HG03439 (cell line): ENCODE results near the gene RUNX2.
"Not testable (repeated sequence)": the region's sequence is repeated elsewhere in the genome, so short reads cannot be mapped to it uniquely, and the experiment has no call there.

Experiments
- ATAC-seq: cut with Tn5 transposase; IDR thresholded peaks from one replicate; pipeline ENCODE4 v1.9.1; 2021; ENCODE audit warnings: mild to moderate bottlenecking, moderate library complexity; ENCODE audit not compliant: unreplicated experiment

RUNX2 gene

DNA sequence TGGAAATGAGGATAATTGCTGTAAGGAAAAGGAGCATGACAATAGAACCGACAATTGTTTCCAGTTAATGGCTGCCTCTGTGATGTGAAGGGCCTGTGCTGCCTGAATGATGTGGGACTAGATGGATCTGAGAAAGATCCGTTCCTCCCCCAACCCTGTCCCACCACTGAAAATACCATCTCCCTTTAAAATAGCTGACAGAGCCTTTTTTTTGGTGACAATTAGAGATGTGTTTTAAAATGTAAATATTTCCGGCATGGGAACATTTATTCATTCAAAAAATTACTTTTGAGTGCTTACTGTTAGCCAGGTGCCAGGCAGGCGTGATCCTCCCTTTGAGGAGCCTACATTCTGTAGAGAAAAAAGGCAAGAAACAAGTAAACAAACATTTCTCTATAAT is 122.0 kb downstream of the RUNX2 start:
- ATAC-seq: no peak

DNA sequence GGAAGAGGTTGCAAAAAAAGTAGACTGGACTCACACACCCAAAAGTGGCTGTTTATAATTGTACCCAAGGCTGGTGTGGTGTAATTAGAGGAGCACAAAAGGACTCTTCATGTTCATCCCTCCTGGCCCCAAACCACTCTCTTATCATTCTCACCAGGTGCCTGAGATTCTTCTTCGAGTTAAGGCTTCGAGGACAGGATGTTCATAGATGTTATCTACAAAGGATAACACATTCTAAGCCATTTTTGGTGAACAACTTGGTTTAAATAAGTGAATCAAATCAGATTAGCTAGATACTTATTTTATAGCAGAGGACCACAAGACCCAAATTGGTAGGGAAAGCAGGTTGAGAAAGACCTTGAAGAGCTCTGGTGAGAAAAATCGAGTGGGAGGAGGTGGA is 122.7 kb downstream of the RUNX2 start:
- no peak for ATAC-seq

DNA sequence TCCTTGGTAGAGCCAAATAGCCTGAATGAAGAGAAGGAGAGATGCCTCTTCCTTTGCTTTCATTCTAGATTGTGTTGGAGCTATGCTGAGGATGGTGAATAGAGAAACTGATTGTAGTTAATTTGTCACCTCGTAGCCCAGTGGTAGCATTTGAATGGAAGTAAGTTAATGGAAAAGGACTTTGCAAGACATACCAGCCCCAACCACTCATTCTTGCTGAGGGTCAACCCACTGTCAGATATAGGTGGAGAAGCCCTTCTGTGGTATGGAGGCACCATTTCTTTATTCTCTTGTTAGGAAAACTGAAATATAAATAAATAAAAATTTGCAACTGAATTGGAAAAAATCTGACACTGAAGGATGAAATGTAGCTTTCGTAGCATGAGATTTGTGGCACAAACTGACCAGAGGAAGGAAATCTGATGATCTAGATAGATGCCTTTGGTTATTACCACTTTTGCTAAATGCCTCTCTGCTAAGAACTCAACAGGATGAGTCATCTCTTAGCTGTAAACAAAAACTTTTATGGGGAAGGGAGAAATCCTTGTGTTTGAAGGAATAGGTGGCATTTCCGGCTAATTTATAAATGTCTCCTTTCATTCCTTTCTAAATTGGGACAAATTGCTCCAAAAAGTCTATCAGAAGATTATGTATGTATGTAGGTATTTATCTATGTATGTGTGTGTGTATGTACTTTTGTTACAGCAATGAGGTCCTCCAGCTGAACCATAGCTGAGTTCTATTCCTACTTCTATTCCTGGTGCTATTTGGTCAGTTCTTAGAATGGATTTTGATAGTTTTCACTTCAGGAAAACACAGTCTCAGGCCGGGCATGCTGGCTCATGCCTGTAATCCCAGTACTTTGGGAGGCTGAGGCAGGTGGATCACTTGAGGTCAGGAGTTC is 126.1 kb downstream of the RUNX2 start:
- no peak for ATAC-seq

DNA sequence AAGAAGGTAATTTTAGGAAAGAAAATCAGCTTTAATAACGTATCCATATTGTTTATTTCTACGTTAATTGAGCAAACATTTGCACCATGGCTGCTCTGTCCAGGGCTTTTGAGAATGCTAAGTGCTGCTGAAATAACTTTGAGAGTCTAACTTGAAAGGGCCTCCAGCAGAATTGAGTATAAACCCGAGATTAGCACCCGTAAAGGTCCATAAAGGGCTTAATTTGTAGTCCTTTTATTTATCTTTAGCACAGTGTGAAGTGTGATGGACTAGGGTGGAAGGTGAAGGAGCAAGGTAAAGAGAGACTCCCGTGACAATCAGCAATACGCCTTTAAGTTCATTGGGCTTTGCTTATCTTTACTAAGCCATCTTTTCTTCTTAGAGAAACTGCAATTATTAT is 127.3 kb downstream of the RUNX2 start:
- ATAC-seq: no peak

DNA sequence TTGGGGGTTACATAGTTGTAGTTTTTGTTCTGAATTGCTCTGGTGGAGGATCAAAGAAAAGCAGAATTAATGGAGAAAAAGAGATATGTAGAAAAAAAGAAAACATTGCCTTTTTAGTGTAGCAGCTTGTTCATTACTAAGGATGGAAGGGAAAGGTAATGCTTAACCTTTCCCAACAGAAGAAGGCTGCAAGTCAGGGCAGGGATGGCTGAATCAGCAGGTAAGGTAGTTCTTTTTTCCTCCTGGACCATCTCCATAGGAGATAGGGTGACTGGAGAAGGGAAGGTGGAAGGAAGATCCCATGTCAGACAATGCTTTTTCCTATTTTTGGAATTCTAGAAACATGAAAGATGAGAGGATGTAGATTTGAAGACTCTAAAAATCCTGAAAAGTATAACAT is 129.0 kb downstream of the RUNX2 start:
- no peak for ATAC-seq

DNA sequence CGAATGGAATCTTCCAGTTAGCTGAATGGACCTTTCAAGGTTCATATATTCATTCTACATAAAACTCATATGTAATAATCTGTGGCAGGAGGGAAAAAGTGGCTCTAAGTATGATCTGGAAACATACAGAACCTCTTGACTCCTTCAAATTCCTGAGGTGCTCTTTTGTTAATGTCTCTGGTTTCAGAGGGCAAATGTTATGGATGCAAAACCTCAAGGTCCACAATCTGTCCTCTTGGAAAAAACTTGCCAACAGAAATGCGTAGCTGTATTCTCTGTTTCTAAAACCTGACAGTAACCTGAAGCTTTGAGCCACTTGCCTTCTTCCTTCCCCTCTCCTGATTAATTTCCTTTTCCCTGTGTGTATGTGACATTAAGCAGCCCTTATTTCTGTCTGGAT is 130.5 kb downstream of the RUNX2 start:
- ATAC-seq: no peak

DNA sequence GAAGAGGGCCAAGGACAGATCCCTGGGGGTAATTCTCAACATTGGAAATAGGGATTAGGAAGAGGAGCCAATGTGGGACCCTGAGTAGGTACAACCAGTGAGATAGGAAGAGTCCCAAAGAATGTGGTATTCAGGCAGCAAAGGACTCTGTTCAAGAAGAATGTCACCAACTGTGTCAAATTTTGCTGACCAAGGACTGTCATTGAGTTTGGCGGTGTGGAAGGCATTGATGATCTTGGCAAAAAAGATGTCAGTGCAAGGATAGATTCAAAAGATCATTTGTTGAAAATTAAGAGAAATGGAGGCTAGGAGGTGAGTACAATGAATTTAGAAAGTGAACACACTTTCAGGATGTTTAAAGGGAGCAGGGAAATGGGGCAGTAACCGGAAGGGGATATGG is 132.0 kb downstream of the RUNX2 start:
- ATAC-seq: no peak

DNA sequence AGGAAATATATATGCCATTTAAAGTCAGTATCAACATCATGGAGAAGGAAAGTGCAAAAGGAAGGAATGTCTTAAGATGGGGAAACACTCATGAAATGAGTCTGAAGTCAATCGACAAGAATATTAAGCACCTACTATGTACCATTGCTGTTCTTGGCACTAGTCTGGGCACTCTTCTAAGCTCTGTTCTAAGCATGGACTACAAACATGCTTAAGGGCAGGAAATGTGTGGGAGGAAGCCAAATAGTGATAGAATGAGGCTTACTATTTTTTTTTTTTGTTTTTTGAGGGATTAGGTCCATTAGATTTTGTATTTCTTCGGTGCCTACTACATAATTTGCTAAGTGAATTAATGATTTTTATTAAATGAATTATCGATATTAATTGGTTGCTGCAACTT is 133.4 kb downstream of the RUNX2 start:
- ATAC-seq: no peak

DNA sequence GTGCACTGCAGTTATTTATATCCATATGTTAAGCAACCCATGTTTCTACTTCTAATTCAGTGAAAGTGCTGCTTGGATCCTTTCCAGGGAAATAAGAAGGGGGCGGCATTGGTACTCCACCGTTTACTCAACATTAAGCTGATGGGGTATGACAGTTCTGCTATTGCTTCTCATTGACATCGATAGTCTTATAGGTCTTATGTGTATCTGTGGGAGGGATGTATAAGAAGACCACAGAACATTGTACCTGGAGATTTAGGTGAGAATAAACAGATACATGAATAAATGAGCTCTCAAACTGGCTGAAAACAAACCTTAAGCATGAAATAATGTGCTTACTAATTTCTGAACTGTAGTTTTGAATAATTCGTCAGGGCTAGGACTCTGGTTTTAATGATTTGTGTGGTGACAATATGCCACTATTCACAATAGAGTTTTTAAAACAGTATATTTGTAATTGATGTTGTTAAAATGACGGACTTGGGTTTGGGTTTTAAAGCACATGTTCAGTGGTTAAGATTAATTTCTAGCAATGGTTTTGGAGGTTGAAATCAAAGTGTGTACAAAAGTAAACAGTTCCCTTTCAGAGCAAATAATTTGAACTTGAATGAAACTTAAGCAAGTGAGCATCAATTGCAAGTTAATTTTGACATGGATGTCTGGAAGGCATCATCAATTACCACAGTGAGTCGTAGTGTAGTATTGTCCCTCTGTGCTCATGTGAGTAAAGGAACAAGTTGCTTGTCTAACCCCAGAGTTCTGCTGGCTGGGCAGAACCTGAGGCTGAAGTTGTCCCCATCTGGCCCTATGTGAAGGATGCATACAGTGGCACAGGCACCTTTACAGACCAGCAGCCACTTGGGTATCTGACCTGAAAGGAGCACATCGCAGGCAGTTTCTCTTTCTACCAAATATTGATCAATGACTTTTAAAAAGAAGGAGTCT is 134.3 kb downstream of the RUNX2 start:
- ATAC-seq: no peak

DNA sequence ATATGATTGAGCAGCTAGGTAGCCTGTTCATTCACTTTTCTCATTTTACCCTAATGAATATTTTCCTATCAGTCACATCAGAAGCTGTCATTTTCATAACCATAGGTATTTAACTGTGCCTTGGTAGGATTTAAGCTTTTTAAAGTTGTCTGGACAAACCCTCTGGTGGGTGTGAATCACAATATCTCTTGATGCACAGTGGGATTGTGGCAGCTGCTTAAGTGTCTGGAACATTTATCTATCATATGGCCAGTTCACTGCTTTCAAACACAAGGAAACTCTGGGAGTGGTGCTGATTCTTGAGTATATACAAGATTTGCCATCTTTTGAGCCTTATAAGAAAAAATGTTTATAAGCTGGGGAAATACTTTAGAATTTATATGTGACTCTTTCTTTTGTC is 136.6 kb downstream of the RUNX2 start:
- no peak for ATAC-seq

DNA sequence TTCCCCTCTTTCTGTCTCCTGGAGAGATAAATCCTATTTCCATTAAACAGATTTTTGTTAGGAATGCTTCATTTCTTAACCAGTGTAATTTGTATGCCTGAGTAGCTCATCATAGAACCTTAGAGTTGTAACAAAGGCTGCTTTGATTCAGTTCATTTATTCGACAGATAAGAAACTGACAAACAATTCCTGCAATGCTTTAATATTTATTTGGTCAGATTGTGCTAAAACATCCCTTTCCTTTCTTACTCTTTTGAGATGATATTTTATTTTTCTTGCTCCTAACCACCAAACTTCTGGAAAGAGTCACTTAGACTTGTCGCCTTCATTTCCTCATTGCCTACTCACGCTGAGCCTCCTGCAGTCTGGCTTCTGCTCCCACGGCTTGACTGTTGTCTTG is 138.6 kb downstream of the RUNX2 start:
- no peak for ATAC-seq

DNA sequence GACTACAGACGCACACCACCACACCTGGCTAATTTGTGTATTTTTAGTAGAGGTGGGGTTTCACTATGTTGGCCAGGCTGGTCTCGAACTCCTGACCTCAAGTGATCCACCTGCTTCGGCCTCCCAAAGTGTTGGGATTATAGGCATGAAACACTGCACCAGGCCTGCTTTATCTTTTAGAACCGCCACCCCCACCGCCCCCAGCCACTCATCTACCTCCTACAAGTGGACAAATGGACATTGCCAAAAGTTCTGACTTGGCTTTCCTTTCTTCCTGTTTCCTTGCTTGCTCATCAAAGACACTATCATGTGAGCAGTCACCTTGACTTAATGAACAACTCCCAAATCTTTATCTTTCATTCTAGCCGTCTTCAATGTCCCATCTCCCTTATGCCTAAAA is 139.3 kb downstream of the RUNX2 start:
- not testable (repeated sequence) for ATAC-seq

DNA sequence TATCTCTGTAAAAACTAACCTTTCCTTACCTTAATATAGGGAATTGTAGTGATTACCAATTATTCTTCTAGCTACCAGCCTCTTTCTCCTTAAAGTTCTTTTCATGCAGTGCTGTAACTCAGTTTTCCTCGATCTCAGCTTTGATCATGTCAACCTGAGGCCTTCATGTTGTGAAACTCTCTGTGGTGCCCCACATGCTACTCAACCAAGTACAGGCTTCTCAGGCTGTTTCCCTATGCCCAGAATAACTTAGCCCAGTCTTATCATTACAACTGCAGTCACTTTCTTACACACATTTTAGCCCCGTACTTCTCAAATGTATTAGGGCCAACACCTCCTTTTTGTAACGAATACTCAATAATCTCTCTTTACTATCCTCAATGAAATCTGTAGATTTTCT is 139.7 kb downstream of the RUNX2 start:
- no peak for ATAC-seq

DNA sequence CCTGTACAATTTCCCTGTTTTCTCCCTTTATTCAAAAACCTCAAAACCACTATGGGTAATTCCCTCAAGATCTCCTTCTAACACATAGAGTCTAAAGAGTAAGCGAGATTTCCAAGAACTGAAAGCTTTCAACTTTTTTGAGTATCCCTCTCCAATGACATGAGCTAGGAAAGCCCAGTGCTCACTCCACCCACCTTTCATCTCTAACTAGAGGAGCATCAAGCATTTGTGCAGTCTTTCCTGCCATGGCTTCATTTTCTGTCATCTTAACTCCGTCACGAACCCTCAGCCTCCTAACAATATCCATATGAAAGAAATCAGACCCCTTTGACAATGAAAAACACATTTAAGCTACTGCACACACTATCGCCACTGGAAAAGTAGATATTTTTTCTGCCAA is 141.5 kb downstream of the RUNX2 start:
- no peak for ATAC-seq

DNA sequence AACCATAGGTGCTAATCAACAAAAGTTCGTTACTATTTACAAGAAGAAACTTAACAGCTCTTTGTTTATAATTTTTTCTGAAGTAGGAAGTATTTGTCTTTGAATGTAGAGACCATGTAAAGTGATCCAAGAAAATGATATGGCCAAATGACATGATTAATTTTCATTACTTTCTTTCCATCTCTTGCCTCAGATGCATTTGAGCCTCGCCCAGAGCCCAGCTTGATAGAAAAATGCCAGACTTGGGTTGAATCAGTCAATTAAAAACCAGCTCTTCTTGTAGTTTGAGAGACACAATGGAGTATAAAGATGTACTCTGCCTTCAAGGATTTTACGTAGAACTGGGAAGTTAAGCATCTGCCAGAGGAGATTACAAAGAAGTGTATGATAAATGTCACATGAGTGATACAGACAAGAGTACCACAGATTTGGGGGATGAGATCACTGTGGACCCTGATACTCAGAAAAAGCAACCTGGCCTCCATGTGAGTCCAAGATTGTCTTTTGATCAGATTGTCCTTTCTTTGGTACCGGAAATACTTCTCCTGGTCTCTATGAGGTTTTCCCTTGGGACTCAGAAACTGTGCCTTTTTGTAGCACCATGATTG is 142.1 kb downstream of the RUNX2 start:
- no peak for ATAC-seq

DNA sequence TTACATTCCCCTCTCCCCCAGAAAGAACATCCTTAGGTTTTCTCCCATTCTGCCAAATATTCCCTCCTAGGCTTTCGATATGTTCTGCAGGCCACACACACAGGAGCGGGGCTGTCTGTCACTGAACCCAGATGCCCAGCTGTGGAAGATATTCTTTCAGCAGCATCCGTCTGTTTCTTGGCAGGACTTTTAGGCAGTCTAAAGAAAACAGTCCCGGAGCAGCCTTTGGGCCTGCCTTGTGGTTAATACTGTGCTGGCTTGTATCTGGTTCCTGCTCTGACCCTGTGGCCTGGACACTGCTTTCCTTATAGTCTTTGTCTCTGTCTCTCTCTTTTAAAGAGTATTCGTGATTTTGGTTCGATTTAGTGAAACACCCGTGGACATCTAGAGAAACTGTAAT is 144.3 kb downstream of the RUNX2 start:
- ATAC-seq: no peak

DNA sequence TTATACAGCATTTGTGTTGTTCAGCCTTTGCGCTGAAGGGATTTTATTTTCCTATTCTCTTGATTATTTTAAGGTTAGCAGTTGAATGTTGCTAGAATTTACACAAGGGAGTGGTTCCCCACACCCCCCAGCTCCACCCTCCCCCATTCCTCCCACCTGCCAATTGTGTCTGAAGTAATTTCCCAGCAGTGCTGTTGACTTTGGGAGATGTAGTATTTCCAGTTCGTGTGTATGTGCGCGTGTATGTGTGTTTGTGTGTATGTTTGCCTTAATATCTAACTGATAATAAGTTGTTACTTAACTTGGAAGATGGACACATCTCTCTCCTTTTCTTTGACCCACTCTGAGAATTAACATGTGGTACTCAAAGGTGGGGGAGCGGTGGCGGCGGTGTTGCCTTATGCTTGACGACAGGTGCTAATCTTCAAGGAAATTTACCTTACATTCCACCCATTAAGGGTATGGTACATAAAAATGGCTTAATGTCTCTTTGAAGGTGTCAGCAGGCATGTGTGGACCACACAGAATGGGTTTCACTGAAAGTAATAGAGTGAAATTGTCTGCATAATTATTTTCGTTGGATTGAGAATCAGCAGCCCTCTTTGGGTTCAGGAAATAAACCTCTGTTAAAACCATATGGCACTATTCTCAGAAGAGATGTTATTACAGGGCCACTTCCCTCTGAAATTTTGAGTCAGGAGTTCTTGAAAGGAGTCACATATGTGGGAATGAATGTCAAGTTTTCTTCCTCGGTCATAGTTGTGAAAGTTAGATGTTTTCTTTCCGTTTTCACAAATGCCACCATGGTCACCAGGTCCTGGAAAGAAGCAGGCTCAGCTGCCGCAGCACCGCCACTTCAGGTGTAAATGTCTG is 145.2 kb downstream of the RUNX2 start:
- ATAC-seq: no peak

DNA sequence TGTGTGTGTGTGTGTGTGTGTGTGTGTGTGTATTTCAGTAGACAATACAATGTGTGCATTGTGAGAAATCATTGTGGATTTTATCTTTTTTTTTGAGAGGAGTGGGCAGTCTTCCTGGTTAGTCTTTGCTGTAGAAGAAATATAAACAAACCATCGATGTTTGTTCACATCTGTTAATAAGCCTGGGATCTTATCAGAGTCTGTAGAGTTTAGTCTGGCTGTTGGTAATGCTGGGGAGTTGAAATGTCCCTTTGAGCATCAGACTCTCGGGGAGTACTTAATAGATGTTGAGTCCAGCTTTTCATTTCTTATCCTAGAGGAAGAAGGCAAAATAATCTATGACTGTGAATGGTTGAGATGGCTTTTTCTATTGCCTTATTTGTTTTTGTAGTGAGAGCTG is 146.2 kb downstream of the RUNX2 start:
- no peak for ATAC-seq

DNA sequence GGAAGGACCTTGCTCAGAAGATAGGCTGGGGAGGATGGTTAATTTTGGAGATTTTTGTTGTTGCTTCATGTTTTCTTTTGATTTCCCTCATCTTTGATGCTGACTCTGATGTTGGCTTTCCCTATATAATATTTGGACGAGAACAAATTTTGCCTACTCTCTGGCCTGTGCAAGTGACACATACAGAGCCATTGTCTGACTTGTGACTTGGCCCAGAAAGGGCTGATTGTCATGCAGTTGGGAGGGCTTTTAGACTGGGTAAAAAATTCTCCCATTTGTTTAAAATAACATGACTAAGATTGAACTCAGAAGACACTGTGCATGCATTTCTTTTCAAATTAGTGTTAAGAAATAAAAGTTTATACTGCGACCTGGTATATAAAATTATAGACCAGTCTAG is 148.2 kb downstream of the RUNX2 start:
- ATAC-seq: no peak

DNA sequence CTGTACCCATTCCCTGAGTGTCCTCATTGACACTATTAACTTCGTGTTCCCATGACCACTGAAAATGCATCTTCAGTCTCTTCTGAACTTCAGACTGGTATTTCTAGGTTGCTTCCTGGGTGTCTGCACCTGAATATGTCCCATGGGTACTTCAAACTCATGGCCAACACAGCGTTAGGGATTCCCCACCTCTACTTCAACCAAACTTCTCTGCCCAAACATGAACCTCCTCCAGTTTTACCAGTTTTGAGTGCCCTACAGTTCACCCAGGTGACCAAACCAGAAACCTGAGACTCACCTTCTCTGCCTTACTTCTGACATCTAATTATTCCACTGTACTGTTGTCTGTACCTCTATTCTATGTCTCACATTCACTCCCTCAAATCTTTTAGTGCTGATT is 149.1 kb downstream of the RUNX2 start:
- no peak for ATAC-seq

DNA sequence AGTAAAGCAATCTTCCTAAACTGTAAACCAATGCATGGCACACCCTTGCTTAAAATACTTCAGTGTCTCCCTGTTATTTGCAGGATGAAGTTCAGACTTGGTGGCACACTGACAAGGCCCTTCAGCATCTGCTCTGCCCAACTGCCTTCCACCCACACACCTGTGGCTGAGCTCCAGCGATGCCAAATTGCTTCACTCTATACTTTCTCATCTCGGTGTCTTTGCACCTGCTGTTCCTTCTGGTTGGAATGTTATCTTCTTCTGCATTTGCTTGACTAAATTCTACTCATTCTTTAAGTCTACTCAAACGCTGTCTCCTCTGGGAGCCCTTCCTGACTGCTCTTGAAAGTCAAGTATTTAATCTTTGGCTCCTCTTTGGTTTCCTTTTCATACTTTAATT is 149.7 kb downstream of the RUNX2 start:
- no peak for ATAC-seq
